ENCODE data around the gene MME. TPM values are rescaled to one million over a fixed set of nuclear protein-coding genes. Genes with fewer than 3 reads are reported as not detected.
"Not testable (repeated sequence)": the region's sequence is repeated elsewhere in the genome, so short reads cannot be mapped to it uniquely, and the experiment has no call there.

MME gene
- total RNA-seq, 1 donor from 2014 or later = 65.8 TPM

- H3K27me3 Mint-ChIP-seq = no peaks in the 10 kb centered on the region
- no peak for DNase-seq (ENCODE audit: extremely low spot score, unreplicated experiment)
- no peak overlapping the region for H3K4me3 Mint-ChIP-seq
- peaks cover 10% of the 10 kb centered on the region for H3K36me3 Mint-ChIP-seq
- no peaks in the 10 kb centered on the region for H3K9me3 Mint-ChIP-seq
- H3K27ac Mint-ChIP-seq = no peak overlapping the region
- no peak for TF ChIP-seq CTCF (conservative IDR thresholded peaks at IDR 0.05)
- peaks cover 5% of the 10 kb centered on the region for H3K4me1 Mint-ChIP-seq (ENCODE audit: unreplicated experiment)
Measured at GRCh38 chr3:155112661-155113389, 32.7 kb downstream of the MME start.

- DNase-seq (ENCODE audit: extremely low spot score, unreplicated experiment); H3K36me3 Mint-ChIP-seq; H3K27ac Mint-ChIP-seq; H3K27me3 Mint-ChIP-seq; H3K4me1 Mint-ChIP-seq (ENCODE audit: unreplicated experiment); H3K9me3 Mint-ChIP-seq: not testable (repeated sequence)
- H3K4me3 Mint-ChIP-seq = peak overlapping the region; percentile 34
- TF ChIP-seq CTCF (conservative IDR thresholded peaks at IDR 0.05) = peak; percentile 30
Measured at GRCh38 chr3:155124745-155125144, 44.6 kb downstream of the MME start.

- peaks cover 13% of the 10 kb centered on the region for H3K4me1 Mint-ChIP-seq (ENCODE audit: unreplicated experiment)
- no peaks in the 10 kb centered on the region for H3K36me3 Mint-ChIP-seq
- H3K4me3 Mint-ChIP-seq = no peak overlapping the region
- H3K27ac Mint-ChIP-seq = no peak overlapping the region
- DNase-seq (ENCODE audit: extremely low spot score, unreplicated experiment) = no peak
- TF ChIP-seq CTCF (conservative IDR thresholded peaks at IDR 0.05) = no peak
- no peaks in the 10 kb centered on the region for H3K9me3 Mint-ChIP-seq
- no peaks in the 10 kb centered on the region for H3K27me3 Mint-ChIP-seq
Measured at GRCh38 chr3:155129396-155129795, 49.3 kb downstream of the MME start.

- DNase-seq (ENCODE audit: extremely low spot score, unreplicated experiment) = no peak
- no peaks in the 10 kb centered on the region for H3K27me3 Mint-ChIP-seq
- no peak overlapping the region for H3K4me3 Mint-ChIP-seq
- peak overlapping the region; percentile 53 for H3K27ac Mint-ChIP-seq
- peaks cover 13% of the 10 kb centered on the region for H3K4me1 Mint-ChIP-seq (ENCODE audit: unreplicated experiment)
- no peaks in the 10 kb centered on the region for H3K36me3 Mint-ChIP-seq
- no peak for TF ChIP-seq CTCF (conservative IDR thresholded peaks at IDR 0.05)
- H3K9me3 Mint-ChIP-seq = no peaks in the 10 kb centered on the region
Measured at GRCh38 chr3:155130001-155130400, 49.9 kb downstream of the MME start.

- Mint-ChIP-seq H3K36me3 (no peaks in the 10 kb centered on the region), H3K4me3 (no peak overlapping the region), H3K4me1 (ENCODE audit: unreplicated experiment) (peaks cover 13% of the 10 kb centered on the region), H3K27ac (peak overlapping the region; percentile 53), H3K27me3 (no peaks in the 10 kb centered on the region), H3K9me3 (no peaks in the 10 kb centered on the region)
- no peak for TF ChIP-seq CTCF (conservative IDR thresholded peaks at IDR 0.05)
- DNase-seq (ENCODE audit: extremely low spot score, unreplicated experiment) = no peak
Measured at GRCh38 chr3:155131104-155131503, 51.0 kb downstream of the MME start.

- not testable (repeated sequence) for H3K9me3 Mint-ChIP-seq; H3K36me3 Mint-ChIP-seq; H3K27ac Mint-ChIP-seq; H3K27me3 Mint-ChIP-seq; H3K4me3 Mint-ChIP-seq; DNase-seq (ENCODE audit: extremely low spot score, unreplicated experiment)
- peaks cover 13% of the 10 kb centered on the region for H3K4me1 Mint-ChIP-seq (ENCODE audit: unreplicated experiment)
Measured at GRCh38 chr3:155134311-155134710, 54.2 kb downstream of the MME start.
